GM21528 (cell line): ENCODE measurements around the gene FGGY.
"Not testable (repeated sequence)": the region's sequence is repeated elsewhere in the genome, so short reads cannot be mapped to it uniquely, and the experiment has no call there.

ENCODE experiments used
- ATAC-seq: cut with Tn5 transposase; IDR thresholded peaks from one replicate; pipeline ENCODE4 v1.9.1; 2021; ENCODE audit warnings: mild to moderate bottlenecking, moderate library complexity; ENCODE audit not compliant: unreplicated experiment, low FRiP score

FGGY gene, protein sequence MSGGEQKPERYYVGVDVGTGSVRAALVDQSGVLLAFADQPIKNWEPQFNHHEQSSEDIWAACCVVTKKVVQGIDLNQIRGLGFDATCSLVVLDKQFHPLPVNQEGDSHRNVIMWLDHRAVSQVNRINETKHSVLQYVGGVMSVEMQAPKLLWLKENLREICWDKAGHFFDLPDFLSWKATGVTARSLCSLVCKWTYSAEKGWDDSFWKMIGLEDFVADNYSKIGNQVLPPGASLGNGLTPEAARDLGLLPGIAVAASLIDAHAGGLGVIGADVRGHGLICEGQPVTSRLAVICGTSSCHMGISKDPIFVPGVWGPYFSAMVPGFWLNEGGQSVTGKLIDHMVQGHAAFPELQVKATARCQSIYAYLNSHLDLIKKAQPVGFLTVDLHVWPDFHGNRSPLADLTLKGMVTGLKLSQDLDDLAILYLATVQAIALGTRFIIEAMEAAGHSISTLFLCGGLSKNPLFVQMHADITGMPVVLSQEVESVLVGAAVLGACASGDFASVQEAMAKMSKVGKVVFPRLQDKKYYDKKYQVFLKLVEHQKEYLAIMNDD

DNA sequence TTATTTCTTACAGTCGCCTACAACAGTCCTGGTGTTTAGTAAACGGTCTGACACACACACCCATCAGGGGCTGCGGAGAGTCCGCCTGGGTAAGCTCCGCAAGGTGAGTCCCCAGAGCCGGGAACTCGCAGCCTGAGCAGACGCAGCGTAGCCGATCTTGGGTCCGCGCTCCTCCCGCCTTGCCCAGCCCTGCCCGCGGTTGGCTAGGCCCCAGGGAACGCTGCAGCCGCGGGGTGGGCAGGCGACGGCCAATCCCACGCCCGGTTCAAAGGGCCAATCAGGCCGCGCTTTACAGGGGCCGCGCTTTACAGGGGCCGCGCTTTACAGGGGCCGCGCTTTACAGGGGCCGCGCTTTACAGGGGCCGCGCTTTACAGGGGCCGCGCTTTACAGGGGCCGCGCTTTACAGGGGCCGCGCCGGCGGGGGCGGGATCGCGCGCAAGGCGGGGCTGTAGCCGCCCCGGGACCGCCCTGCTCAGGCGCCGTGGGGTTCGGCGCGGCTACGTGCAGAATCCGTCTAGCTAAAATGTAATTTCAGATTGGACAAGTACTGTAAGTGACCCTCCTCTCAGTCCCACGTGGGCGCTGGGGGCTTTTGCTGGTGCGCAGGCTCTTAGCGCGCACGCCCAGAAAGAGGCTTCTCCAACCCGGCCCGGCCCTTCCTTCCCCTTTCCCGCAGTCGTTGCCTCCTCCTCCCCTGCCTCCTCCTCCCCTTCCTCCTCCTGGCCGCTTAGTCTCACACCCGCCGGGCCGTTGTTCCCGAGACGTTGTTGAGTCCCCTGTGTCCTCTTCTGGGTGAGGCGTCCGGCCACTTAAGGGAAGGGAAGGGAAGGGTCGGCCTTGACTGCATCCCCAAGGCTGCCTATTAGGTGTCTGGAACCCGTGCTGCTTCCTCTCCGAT lies at the start of gene FGGY:
TSS of gene FGGY (plus strand) at position 737 of the 899 bp plus-strand sequence. CDS start 24,456 bp downstream, outside the sequence.
- ATAC-seq = peak; percentile 96

DNA sequence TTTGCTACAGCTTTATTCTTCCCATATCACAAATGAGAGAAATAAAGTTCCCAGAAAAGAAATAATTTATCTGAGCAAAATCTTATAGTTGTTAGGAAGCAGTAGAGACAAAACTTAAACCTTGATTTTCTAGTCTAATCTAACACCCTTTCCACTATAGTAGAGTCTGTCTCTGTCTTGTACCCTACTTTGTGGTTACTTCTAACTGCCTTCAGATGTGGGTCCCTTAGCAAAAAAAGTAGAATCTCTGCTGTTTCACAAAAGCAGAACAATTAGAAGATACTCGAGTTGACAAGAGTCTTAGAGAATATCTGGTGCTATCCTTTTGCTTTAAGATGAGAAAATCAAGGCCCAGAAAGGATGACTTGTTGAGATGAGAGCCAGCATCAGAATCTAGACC lies 48.1 kb upstream of the FGGY start:
- ATAC-seq = no peak

DNA sequence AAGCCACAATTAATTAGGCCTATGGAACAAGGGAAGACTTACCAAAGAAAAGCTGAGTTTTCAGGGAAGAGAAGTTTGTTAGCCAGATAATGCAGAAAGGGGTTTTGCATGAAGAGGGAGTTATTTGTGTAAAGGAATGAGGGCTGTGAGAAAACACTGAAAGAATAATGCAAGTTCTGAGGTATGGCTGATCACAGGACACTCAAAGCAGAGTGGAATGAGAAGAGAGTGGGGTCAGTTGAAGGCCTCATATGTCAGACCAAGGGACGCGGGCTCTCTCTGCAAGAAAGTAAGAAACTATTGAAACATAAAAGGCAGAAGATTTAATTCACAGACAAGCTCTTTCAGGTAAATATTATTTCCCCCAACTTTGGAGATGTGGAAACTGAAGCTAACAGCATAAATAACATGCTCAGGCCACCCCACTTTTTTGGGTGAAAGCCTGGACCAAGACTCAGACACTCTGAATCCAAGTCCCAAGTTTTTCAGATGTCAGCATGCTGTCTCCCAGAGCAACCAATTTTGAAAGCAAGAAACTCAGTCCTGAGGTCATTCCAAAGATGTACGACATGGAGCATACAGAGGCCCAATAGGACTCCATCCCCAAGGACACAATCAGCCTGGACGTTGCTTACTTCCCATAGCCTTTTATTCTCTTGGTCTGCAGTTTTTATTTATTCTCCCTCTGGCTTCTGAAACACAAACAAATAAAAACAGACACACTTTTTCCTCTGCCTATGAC lies 47.3 kb upstream of the FGGY start:
- no peak for ATAC-seq

DNA sequence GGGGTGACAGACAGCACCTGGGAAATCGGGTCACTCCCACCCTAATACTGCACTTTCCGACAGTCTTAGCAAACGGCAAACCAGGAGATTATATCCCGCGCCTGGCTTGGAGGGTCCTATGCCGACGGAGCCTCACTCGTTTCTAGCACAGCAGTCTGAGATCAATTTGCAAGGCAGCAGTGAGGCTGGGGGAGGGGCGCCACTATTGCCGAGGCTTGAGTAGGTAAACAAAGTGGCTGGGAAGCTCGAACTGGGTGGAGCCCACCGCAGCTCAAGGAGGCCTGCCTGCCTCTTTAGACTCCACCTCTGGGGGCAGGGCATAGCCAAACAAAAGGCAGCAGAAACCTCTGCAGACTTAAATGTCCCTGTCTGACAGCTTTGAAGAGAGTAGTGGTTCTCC lies 45.8 kb upstream of the FGGY start:
- not testable (repeated sequence) for ATAC-seq

DNA sequence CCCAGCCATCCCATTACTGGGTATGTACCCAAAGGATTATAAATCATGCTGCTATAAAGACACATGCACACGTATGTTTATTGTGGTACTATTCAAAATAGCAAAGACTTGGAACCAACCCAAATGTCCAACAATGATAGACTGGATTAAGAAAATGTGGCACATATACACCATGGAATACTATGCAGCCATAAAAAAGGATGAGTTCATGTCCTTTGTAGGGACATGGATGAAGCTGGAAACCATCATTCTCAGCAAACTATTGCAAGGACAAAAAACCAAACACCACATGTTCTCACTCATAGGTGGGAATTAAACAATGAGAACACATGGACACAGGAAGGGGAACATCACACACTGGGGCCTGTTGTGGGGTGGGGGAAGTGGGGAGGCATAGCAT lies 40.5 kb upstream of the FGGY start:
- ATAC-seq = not testable (repeated sequence)

DNA sequence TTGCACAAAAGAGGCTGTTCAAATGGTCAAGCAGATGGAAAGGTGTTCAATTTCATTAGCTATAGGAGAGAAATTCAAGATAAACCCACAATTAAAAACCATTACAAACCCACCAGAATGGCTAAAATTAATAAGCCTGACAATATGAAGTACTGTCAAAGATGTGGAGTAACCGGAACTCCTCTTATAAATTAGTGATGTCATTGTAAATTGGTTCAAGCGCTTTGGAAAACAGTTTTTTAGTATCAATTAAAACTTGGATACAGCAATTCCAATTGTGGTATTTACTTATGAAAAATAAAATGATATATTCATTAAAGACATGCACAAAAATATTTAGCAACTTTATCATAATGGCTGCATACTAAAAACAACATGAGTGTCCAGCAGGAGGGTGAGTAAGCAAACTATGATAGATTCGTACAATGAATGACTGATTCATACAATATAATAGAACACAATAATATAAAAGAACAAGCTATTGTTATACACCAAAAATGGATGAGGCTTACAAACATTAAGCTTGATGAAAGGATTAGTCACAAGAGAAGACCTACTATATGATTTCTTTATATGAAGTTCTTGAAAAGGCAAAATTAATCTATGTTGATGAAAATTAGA lies 38.4 kb upstream of the FGGY start:
- no peak for ATAC-seq

DNA sequence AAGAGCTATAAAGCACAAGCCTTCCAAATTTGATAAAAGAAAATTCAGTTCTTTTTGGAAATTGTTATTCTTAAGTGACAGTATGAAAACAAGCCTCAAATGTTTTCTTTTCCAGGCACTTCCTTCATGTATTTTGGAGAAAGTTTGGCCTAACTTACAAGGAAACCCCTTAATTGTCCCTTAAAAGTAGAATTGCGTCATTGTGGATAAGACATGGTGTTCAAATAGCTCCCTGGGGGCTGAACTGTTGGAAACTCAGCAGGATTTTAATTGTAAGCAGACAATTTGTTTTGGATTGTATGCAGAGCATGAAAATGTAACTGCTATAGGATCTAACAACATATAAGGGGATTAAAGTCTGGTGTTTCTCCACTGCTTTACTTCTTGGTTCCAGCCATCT lies 35.4 kb upstream of the FGGY start:
- ATAC-seq = no peak

DNA sequence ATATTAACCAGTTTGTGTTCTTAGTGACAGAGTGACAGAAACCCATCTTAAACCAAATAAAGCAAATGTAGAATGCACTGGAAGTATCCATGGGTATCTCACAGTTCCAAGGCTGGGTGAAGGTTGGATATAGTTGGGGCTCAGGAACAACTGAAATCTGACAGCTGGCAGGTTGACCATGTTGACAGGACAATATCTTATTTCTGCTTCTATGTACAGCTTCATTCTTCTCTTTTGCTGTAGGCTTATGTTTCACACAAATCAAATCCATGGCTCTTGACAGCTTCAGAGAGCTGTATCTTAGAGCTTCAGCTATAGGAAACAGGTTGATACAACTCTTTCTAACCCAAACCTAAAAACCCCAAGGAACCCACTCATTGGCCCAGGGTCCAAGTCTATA lies 34.3 kb upstream of the FGGY start:
- ATAC-seq = no peak

DNA sequence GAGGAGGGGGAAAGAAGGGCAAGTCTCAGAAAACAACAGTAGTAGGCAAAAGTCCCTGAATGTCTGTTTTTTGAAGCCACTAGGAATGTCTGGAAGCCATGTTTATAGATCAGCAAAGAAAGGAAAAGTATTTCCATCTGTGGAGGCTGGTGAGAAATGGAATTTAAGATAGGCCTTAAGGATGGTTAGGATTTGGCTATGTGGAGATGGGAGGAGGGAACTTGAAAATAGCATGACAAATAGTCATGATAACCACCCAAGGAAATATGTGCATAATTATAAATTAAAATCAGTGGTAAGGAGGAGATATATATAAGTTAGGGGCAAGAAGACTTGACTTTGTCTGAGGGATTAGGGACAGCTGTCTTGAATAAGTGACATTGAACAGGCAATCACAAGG lies 33.8 kb upstream of the FGGY start:
- ATAC-seq = no peak

DNA sequence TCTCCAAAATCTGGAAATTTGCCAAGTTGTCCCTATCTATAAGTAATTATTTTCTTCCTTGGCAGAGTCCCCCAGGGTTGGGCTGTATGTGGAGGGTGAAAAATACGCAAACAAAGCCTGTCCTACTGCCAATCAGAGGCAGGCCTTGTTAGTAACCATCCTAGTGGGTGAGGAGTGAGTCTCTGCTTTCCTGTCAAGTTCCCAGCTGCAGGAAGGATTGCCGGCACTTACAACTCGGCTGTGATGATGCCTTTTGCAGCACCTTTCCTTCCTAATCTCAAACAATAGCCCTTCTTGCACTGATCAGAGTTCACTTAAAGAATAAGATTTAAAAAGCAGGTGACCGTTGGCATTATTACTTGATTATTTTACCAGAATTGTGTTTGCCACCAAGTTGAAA lies 31.3 kb upstream of the FGGY start:
- no peak for ATAC-seq

DNA sequence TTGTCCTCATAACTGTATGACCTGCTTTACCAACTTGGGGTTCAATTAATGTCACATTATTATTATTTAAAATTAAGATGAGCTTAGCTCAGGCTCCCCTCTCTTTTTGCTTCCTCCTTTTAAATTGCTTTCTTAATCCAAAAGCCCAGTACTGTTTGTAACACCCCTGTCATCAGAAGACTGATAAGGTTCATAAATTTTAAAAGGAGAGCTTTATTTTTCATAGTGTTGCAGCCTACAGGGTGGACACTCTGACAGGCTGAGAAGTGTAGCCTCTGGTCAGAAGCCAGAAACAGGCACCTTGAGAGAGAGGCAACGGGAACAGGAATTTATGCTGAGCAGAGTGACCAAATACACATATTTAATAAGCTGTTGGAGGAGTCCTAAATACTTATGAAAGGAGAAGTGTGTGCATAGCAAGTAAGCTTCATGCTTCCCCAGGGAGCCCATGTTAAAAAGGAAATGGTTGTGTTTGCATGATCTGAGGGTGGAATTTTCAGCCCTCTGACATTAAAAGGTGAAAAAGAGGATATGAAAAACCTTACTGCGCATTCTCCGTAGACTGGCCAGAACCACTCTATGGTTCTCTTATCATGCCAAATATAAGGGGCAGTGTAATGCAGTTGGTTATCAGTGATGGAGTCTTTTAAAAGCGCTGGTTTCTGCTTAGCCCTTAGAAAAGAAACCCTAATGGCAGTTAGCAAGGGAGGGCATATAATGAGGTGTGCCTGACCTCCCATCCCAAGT lies 30.5 kb upstream of the FGGY start:
- ATAC-seq = peak; percentile 83

DNA sequence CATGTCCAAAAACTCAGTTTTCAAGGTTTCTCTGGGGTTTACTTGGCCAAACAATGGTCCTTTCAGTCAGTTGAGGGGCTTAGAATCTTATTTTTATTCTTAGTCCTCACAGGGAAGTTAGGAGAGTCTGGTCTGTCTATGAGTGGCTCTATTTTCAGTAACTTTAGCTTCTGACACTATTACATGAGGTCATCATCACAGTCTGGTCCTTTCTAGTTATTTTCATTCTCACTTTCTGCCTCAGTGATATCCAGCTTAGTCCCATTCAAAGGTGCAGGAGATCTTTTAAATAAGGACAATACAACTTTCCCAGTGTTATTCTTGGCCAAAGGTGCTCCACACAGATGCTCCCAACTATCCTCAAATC lies 30.0 kb upstream of the FGGY start:
- ATAC-seq = peak; percentile 58

DNA sequence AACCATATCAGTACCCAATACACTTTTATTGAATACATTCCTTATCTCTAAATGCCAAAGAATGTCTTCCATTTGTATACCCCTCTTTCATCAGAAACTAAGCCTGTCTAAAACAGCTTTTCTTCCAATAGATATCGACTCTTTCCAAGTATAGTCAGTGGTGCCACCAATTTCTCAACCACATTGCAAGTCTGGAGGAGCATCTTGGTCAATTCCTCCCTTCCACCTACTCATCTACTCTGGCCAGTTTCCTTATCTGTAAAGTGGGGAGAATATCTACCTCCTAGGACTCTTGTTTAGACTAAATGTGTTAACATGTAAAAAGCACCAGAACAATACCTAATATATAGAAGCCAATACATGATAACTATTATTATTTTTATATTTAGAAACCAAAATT lies 28.5 kb upstream of the FGGY start:
- no peak for ATAC-seq

DNA sequence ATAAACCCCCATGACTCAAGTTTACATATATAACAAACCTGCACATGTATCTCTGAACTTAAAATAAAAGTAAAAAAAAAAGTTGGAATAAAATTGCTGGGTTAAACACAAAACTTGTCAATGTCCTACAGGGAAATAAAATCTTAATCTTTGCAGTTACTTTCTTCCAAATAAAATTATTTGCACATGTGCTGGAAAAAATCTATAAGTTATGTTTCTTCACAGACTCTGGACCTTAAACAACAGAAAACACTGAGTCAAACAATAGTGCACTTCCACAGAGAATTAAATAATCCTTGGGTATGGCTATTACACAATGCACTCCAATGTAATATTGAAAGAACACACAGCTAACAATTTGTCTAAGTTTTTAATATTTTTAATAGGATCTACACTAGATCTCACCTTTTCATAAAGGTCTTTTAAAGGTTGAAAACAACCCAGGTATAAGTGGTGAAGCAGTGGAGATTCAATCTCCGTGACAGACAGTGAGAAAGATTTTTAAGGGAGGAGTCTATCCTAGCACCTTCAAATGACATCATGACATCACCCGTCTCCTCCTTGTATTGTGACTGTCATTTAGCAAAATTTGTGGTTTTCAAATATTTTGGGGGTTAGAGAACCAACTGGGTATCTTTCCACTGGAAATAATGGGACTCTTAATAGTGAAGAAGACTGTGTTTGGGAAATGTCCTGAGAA lies 25.2 kb upstream of the FGGY start:
- no peak for ATAC-seq

DNA sequence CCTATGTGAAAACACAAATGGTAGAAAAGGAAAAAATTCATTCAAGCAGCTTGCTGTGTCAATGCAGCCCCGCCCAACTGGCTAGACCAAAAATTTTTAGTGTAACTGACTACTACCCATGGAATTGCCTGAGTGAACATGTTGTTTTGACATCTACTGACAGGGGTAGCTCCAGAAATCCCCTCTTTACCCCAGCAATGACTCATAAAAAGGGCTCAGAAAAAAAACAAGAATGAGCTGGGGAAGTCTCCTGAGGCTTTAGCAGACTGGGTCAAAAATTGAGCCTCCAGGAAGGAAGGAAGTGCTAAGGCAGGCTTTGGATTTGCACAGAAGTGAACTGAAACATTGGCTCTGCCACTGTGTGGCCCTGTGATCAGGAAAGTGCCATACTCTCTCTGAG lies 24.4 kb upstream of the FGGY start:
- peak; percentile 44 for ATAC-seq

DNA sequence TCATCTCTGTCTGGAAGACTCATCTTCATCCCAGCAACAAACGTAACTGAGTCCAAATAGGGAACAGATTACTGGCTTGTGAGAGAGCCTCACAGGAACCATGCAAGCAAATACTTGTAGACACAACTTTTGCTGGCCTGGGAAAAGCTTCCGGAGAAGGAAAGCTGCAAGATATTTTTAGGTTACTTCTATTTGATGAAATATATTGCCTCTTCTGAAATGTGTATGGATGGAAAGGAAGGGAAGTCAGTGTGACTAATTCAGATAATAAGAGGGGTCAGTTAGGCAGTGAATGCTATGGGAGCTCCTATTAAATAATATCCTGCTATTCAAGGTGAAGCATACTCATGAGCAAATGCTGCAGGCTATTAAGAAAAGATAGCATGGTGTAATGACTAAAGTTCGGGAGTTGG lies 20.4 kb upstream of the FGGY start:
- no peak for ATAC-seq

DNA sequence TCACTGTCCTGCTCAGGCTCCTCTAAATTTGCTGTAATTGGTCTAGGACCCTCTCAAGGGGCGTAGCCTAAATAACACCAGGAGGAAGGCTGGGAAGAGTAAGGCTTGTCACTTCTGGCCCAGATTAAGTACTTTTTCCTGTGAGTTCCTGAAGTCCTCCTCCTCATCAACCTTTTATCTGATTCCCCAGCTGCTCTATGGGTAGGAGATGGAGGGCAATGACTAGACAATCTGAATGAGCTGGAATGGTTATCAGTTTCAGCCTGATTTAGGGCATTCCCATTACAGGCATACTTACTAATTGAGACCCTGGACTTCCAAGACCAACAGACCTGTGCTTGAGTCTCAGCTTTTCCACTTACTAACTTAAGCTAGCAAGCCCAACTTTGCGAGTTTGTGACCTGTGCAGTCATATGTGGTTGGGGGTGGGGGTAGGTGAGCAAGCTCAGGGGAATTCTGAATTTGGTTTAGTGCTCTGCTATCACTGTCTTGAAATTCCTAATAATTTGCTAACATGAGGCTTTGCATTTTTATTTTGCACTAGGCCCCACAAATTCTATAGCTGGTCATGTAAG lies 18.0 kb upstream of the FGGY start:
- ATAC-seq = no peak

DNA sequence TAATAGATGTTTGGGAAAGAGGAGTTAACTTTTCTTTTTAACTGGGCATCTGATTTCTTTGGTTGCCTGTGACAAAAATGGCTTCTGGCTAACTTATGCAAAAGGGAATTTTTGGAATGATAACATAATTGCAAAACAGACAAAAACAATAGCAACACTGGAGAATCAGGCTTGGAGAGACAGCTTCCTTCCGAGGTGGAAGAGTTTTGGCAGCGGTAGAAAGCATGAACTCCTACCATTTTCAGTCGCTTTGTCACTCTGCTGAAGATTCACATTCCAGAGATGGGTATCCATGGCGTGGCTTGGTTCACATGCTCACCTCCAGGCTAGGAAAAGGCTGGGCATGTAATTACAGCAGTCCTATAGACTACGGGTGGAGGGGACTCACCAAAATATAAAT lies 17.2 kb upstream of the FGGY start:
- ATAC-seq = no peak

DNA sequence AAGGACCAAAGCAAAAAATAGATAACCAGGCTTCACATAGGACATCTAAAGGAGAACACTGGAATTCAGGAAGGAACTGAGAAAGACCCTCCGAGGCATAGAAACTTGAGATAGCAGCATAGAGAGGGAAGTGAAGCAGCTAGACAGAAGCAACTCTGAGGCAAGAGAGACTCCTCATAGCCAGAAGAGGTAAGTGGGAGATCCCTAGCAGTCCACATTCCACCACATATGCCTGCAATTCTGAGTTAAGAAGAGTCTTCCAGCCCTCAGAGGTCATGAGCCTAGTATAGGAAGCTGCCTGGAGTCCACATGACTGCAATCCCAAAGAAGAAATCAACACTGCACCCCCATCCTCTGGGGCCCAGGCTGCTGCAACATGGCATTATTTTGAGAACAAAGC lies 13.9 kb upstream of the FGGY start:
- no peak for ATAC-seq
